OCI-LY7 (cell line): ENCODE measurements around the gene ANKRD22. TPM values are rescaled to one million over a fixed set of nuclear protein-coding genes. Genes with fewer than 3 reads are reported as not detected.

ENCODE experiments used
- BruUV-seq: library from RNA; stranded (reverse); fragments of 400-500 nt; replicated peaks from 2 replicates; lab custom pipeline; 2021; lab: Mats Ljungman, UMichigan
- CTCF ChIA-PET: fragments of 300-600 bp; sonication (Branson Sonifier 250); formaldehyde crosslinking; loops from one replicate; lab custom pipeline; 2022; ENCODE audit warnings: antibody characterized with exemption; ENCODE audit not compliant: unreplicated experiment; lab: Charles Lee
- POLR2A ChIA-PET: fragments of 300-600 bp; sonication (Branson Sonifier 250); formaldehyde crosslinking; loops from one replicate; lab custom pipeline; 2022; ENCODE audit warnings: antibody characterized with exemption; lab: Charles Lee
- DNase-seq: peaks from one replicate; pipeline ENCODE4 v3.0.0-alpha.2; 2015; ENCODE audit warnings: low spot score
- H2AFZ ChIP-seq: fragments of 200-600 bp; sonication (generic), shearing (Covaris generic); 2 replicates; pipeline ENCODE4 v1.6.1; 2014; ENCODE audit warnings: mild to moderate bottlenecking, antibody characterized with exemption, low read length, moderate library complexity
- H3K27ac ChIP-seq: fragments of 200-600 bp; sonication (generic); 2 replicates; pipeline ENCODE4 v1.5.1; 2014; ENCODE audit warnings: mixed run types, low read depth, mild to moderate bottlenecking, moderate library complexity, low read length, inconsistent platforms; ENCODE audit not compliant: poor library complexity, severe bottlenecking
- H3K36me3 ChIP-seq: fragments of 200-600 bp; sonication (generic); 2 replicates; pipeline ENCODE4 v1.6.1; 2014; ENCODE audit warnings: mild to moderate bottlenecking, antibody characterized with exemption, low read length, moderate library complexity, mixed read lengths; ENCODE audit not compliant: insufficient read depth
- H3K4me1 ChIP-seq: fragments of 200-600 bp; sonication (generic); 2 replicates; pipeline ENCODE4 v1.5.1; 2014; ENCODE audit warnings: mild to moderate bottlenecking, low read length; ENCODE audit not compliant: insufficient read depth, poor library complexity, severe bottlenecking
- H3K4me2 ChIP-seq: fragments of 200-600 bp; sonication (generic); 2 replicates; pipeline ENCODE4 v1.6.1; 2014; ENCODE audit warnings: mild to moderate bottlenecking, low read length
- H3K4me3 ChIP-seq: fragments of 200-600 bp; sonication (generic); 2 replicates; pipeline ENCODE4 v1.5.1; 2014; ENCODE audit warnings: mild to moderate bottlenecking, low read depth, low read length; ENCODE audit not compliant: poor library complexity, severe bottlenecking
- H3K79me2 ChIP-seq: fragments of 200-600 bp; sonication (generic); 2 replicates; pipeline ENCODE4 v1.6.1; 2016; ENCODE audit warnings: low read depth, mild to moderate bottlenecking, low read length, moderate library complexity, mixed read lengths; ENCODE audit not compliant: insufficient read depth
- H3K9me2 ChIP-seq: fragments of 200-600 bp; sonication (generic); 2 replicates; pipeline ENCODE4 v1.6.1; 2016; ENCODE audit warnings: mild to moderate bottlenecking, low read length, mixed read lengths; ENCODE audit not compliant: insufficient read depth
- H3K9me3 ChIP-seq: fragments of 200-600 bp; sonication (generic); 2 replicates; pipeline ENCODE4 v1.6.1; 2014; ENCODE audit warnings: mild to moderate bottlenecking, mixed run types, low read length, mixed read lengths
- H4K20me1 ChIP-seq: fragments of 200-600 bp; sonication (generic); 2 replicates; pipeline ENCODE4 v1.6.1; 2014; ENCODE audit warnings: mild to moderate bottlenecking, antibody characterized with exemption, low read length, moderate library complexity, mixed read lengths; ENCODE audit not compliant: insufficient read depth
- CTCF ChIP-seq: fragments of 200-600 bp; sonication (generic); conservative IDR thresholded peaks from 2 replicates; pipeline ENCODE4 v1.5.1; 2014; ENCODE audit warnings: mild to moderate bottlenecking, antibody characterized with exemption, low read length, moderate library complexity, mixed read lengths
- EZH2phosphoT487 ChIP-seq: fragments of 200-600 bp; sonication (generic); IDR thresholded peaks from 2 replicates; pipeline ENCODE4 v1.6.1; 2018; ENCODE audit warnings: low read depth, borderline replicate concordance, mild to moderate bottlenecking, mixed run types, antibody characterized with exemption, low read length, moderate library complexity, mixed read lengths
- intact Hi-C: fragments of 100-400 bp; cut with micrococcal nuclease; formaldehyde crosslinking; loops from one replicate; pipeline ENCODE4 v1.10.0; 2022; ENCODE audit not compliant: unreplicated experiment
- total RNA-seq, 2 experiments: library from RNA; depleted of rRNA in 1 of 2; stranded (reverse); fragments of >200 nt in 1 of 2; shearing (Covaris generic) in 1 of 2; gene quantifications; 2 replicates each; pipeline ENCODE4 v1.2.3, GENCODE V29; 2014 to 2022

ANKRD22 gene
- total RNA-seq, 2 experiments from 2014 or later: not detected

- Histone ChIP-seq H3K9me2 (no peaks in the 10 kb centered on the region), H3K4me1 (no peaks in the 10 kb centered on the region), H3K4me2 (no peak overlapping the region), H3K4me3 (no peak overlapping the region), H3K9me3 (no peaks in the 10 kb centered on the region), H2AFZ (no peak overlapping the region), H3K79me2 (no peaks in the 10 kb centered on the region), H4K20me1 (no peaks in the 10 kb centered on the region), H3K27ac (no peak overlapping the region), H3K36me3 (no peaks in the 10 kb centered on the region)
- no peak for TF ChIP-seq EZH2phosphoT487
- TF ChIP-seq CTCF: no peak
- CTCF ChIA-PET: no interaction called here
- POLR2A ChIA-PET: no interaction called here
- no peak for DNase-seq
- intact Hi-C loops: loop anchor here (10.0 kb wide), 1 partner anchor 964 kb away; no protein-coding TSS in a partner anchor
- BruUV-seq: no TSS peak
These were observed 32.4 kb downstream of the ANKRD22 start for GRCh38 chr10:88819290-88819689.

GRCh38 chr10:88813200-88813599, 38.4 kb downstream of the ANKRD22 start:
- BruUV-seq: no TSS peak
- Histone ChIP-seq H2AFZ (no peak overlapping the region), H3K4me1 (no peaks in the 10 kb centered on the region), H3K4me2 (no peak overlapping the region), H3K4me3 (no peak overlapping the region), H3K9me2 (no peaks in the 10 kb centered on the region), H3K36me3 (no peaks in the 10 kb centered on the region), H3K9me3 (no peaks in the 10 kb centered on the region), H3K27ac (no peak overlapping the region), H4K20me1 (no peaks in the 10 kb centered on the region), H3K79me2 (no peaks in the 10 kb centered on the region)
- no peak for TF ChIP-seq CTCF
- TF ChIP-seq EZH2phosphoT487: no peak
- no peak for DNase-seq
- POLR2A ChIA-PET: no interaction called here
- CTCF ChIA-PET: no interaction called here
- intact Hi-C loops: loop anchor here (10.0 kb wide), 1 partner anchor 958 kb away; no protein-coding TSS in a partner anchor

- ChIA-PET POLR2A (interaction anchor here (0.9 to 1.2 kb wide), 2 partner anchors 11 to 13 kb away, joined by 3 to 5 read pairs; no protein-coding TSS in a partner anchor), CTCF (interaction anchor here (0.5 kb wide), 1 partner anchor 55 kb away, joined by 3 read pairs; no protein-coding TSS in a partner anchor)
- no peaks in the 10 kb centered on the region for H3K9me2 ChIP-seq
- no peaks in the 10 kb centered on the region for H3K4me1 ChIP-seq
- H2AFZ ChIP-seq: no peak overlapping the region
- H3K27ac ChIP-seq: no peak overlapping the region
- no peak overlapping the region for H3K4me2 ChIP-seq
- peak; percentile 60 for DNase-seq
- H3K79me2 ChIP-seq: no peaks in the 10 kb centered on the region
- H4K20me1 ChIP-seq: no peaks in the 10 kb centered on the region
- H3K4me3 ChIP-seq: no peak overlapping the region
- TF ChIP-seq CTCF: peak; percentile 90
- no peak for TF ChIP-seq EZH2phosphoT487
- no peaks in the 10 kb centered on the region for H3K9me3 ChIP-seq
- H3K36me3 ChIP-seq: no peaks in the 10 kb centered on the region
- BruUV-seq: no TSS peak
- intact Hi-C loops: loop anchor here (10.0 kb wide), 1 partner anchor 956 kb away; no protein-coding TSS in a partner anchor
These were observed 41.3 kb downstream of the ANKRD22 start for GRCh38 chr10:88810196-88810961.
